Thyroid gland (tissue), 4 donors: ENCODE results near the gene PCDHB12. TPM values are rescaled to one million over a fixed set of nuclear protein-coding genes. Genes with fewer than 3 reads are reported as not detected.

Source experiments
- DNase-seq, 2 donors: peaks; one replicate each; pipeline ENCODE4 v3.0.0-alpha.2; 2019
- H3K27ac ChIP-seq, 3 donors: fragments of 200-600 bp; sonication (generic); 1 replicate in 2 of 3; 2 replicates in 1 of 3; pipeline ENCODE4 v1.5.1; 2016 to 2019; ENCODE audit warnings: mild to moderate bottlenecking in 1 of 3, moderate library complexity in 1 of 3
- H3K27me3 ChIP-seq: fragments of 200-600 bp; sonication (generic); one replicate; pipeline ENCODE4 v1.5.1; 2019
- H3K36me3 ChIP-seq, 2 donors: fragments of 200-600 bp; sonication (generic); one replicate each; pipeline ENCODE4 v1.5.1; 2016 to 2019
- H3K4me1 ChIP-seq, 2 donors: fragments of 200-600 bp; sonication (generic); one replicate each; pipeline ENCODE4 v1.5.1; 2017 to 2019
- H3K4me3 ChIP-seq, 3 donors: fragments of 200-600 bp; sonication (generic); replicated peaks in 1 of 3; 1 replicate in 2 of 3; 2 replicates in 1 of 3; pipeline ENCODE4 v1.5.1; 2016; ENCODE audit warnings: mild to moderate bottlenecking in 1 of 3
- H3K9me3 ChIP-seq: fragments of 200-600 bp; sonication (generic); one replicate; pipeline ENCODE4 v1.5.1; 2017
- POLR2A ChIP-seq, 2 donors: fragments of 450-650 bp; IDR thresholded peaks; one replicate each; pipeline ENCODE4 v1.6.1; 2017; ENCODE audit warnings: antibody characterized with exemption in 2 of 2, mild to moderate bottlenecking in 2 of 2, moderate library complexity in 1 of 2
- WGBS, 2 donors: methylation state at CpG; one replicate each; pipeline ENCODE4 v1.1.5; 2017; 5-methylcytosine and 5-hydroxymethylcytosine counted together
- intact Hi-C: fragments of 100-400 bp; cut with DNase I; formaldehyde crosslinking; loops from one replicate; pipeline ENCODE4 v1.15.1; 2023
- total RNA-seq, 4 donors: library from RNA; depleted of rRNA; stranded (reverse); fragments of >200 nt; gene quantifications; one replicate each; pipeline ENCODE4 v1.2.3, GENCODE V29; 2016
- TF ChIP-seq, protein P1 (sequence below), 6 experiments: fragments of 200-600 bp in 3 of 6; fragments of 450-650 bp in 3 of 6; sonication (generic) in 3 of 6; IDR thresholded peaks; one replicate each; pipeline ENCODE4 v1.5.1; 2016 to 2019; ENCODE audit warnings: antibody characterized with exemption in 6 of 6, mild to moderate bottlenecking in 2 of 6, inconsistent platforms in 1 of 6, moderate library complexity in 1 of 6

Gene PCDHB12
- total RNA-seq, 4 donors from 2014 or later = 1.1 to 3.6 (median 2.4) TPM

- H3K9me3 ChIP-seq = no peaks in the 10 kb centered on the region
- intact Hi-C loops = no loop called here
- no peak for TF ChIP-seq POLR2A (IDR thresholded peaks at IDR 0.05)
- TF ChIP-seq, protein P1, sequence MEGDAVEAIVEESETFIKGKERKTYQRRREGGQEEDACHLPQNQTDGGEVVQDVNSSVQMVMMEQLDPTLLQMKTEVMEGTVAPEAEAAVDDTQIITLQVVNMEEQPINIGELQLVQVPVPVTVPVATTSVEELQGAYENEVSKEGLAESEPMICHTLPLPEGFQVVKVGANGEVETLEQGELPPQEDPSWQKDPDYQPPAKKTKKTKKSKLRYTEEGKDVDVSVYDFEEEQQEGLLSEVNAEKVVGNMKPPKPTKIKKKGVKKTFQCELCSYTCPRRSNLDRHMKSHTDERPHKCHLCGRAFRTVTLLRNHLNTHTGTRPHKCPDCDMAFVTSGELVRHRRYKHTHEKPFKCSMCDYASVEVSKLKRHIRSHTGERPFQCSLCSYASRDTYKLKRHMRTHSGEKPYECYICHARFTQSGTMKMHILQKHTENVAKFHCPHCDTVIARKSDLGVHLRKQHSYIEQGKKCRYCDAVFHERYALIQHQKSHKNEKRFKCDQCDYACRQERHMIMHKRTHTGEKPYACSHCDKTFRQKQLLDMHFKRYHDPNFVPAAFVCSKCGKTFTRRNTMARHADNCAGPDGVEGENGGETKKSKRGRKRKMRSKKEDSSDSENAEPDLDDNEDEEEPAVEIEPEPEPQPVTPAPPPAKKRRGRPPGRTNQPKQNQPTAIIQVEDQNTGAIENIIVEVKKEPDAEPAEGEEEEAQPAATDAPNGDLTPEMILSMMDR (IDR thresholded peaks at IDR 0.05) = no peak
- no peak overlapping the region for H3K27ac ChIP-seq
- no peaks in the 10 kb centered on the region for H3K27me3 ChIP-seq
- H3K36me3 ChIP-seq = no peaks in the 10 kb centered on the region
- no peaks in the 10 kb centered on the region for H3K4me1 ChIP-seq
- no peak overlapping the region for H3K4me3 ChIP-seq
- no peak for DNase-seq
Measured at GRCh38 chr5:141250576-141250975, 42.1 kb downstream of the PCDHB12 start.

DNA sequence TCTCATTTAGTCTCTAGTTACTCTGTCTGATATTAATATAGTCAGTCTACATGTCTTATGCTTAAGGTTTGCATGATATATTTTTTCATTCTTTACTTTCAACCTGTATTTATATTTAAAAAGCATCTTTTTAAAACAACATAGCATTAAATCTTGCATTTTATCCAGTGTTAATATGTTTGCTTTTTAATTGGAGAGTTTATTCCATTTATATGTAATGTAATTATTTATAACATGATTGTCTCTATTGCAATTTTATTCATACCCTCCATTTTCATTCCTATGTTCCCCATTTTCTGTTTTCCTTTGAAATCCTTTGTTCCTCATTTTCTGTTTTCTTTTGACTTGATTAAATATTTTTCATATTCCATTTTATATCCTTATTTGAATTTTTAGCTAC lies 49.9 kb downstream of the PCDHB12 start:
- no peaks in the 10 kb centered on the region for H3K27me3 ChIP-seq
- peaks cover 18% of the 10 kb centered on the region for H3K9me3 ChIP-seq
- DNase-seq = no peak
- intact Hi-C loops = loop anchor here (5.0 kb wide), 1 partner anchor 59 kb away; no protein-coding TSS in a partner anchor
- H3K27ac ChIP-seq = no peak overlapping the region
- TF ChIP-seq, protein P1 (IDR thresholded peaks at IDR 0.05) = no peak
- TF ChIP-seq POLR2A (IDR thresholded peaks at IDR 0.05) = no peak
- no peak overlapping the region for H3K4me3 ChIP-seq
- no peaks in the 10 kb centered on the region for H3K4me1 ChIP-seq
- no peaks in the 10 kb centered on the region for H3K36me3 ChIP-seq

GRCh38 chr5:141258948-141259347 lies 50.4 kb downstream of the PCDHB12 start:
- intact Hi-C loops = loop anchor here (5.0 kb wide), 1 partner anchor 58 kb away; no protein-coding TSS in a partner anchor
- H3K4me1 ChIP-seq = no peaks in the 10 kb centered on the region
- no peak for DNase-seq
- no peak overlapping the region for H3K27ac ChIP-seq
- H3K4me3 ChIP-seq = no peak overlapping the region
- no peaks in the 10 kb centered on the region for H3K27me3 ChIP-seq
- no peaks in the 10 kb centered on the region for H3K36me3 ChIP-seq
- TF ChIP-seq, protein P1 (IDR thresholded peaks at IDR 0.05) = no peak
- no peak for TF ChIP-seq POLR2A (IDR thresholded peaks at IDR 0.05)
- peaks cover 18% of the 10 kb centered on the region for H3K9me3 ChIP-seq

DNA sequence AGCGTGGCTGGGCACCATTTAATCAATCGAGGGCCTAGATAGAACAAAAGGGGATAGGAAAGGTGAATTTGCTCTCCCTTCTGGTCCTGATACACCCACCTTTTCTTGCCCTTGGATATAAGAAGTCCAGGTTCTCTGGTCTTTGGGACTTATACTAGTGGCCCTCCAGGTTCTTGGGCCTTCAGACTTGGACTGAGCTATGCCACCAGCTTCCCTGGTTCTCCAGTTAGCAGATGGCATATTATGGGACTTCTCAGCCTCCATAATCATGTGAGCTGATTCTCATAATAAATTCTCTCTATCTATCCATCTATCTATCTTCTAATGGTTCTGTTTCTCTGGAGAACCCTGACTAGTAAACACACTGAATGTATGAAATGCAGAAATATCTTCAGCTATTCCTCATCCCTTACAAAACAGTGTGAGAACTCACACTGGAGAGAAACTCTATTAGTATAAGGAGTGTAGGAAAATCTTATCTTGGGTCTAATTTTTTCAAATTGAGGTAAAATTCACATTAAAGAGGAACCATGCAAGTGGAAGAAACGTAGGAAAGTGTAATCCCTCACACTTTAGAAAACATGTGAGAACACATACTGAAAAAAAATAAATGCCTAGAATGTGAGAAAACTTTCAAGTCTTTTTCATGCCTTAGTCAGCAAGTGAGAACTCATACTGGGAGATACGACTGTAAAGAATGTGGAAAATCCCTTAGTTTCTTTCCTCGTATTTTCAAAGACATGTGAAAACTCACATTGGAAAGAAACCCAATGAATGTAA lies 52.1 kb downstream of the PCDHB12 start:
- H3K27me3 ChIP-seq = no peaks in the 10 kb centered on the region
- H3K4me1 ChIP-seq = no peaks in the 10 kb centered on the region
- 65 to 68% methylated on average over 5 of the region's 5 CpGs for WGBS, 2 donors
- no peak overlapping the region for H3K27ac ChIP-seq
- peaks cover 18% of the 10 kb centered on the region for H3K9me3 ChIP-seq
- H3K4me3 ChIP-seq = no peak overlapping the region
- intact Hi-C loops = no loop called here
- DNase-seq = no peak
- H3K36me3 ChIP-seq = no peaks in the 10 kb centered on the region
- TF ChIP-seq, protein P1 (IDR thresholded peaks at IDR 0.05) = no peak
- no peak for TF ChIP-seq POLR2A (IDR thresholded peaks at IDR 0.05)

DNA sequence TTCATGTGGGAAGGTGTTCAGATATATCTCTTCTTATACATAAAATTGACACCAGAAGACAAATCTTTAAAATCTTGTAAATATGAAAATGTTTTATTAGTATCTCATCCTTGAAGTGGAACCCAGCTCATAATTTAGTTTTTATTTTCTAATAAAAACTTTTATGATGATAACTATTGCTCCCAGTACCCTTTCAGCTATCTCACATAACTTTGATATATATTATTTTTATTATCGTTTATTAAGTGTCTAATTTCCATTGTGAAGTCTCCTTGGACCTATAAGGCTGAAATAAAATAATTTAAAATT lies 52.7 kb downstream of the PCDHB12 start:
- TF ChIP-seq POLR2A (IDR thresholded peaks at IDR 0.05) = no peak
- TF ChIP-seq, protein P1 (IDR thresholded peaks at IDR 0.05) = no peak
- no peaks in the 10 kb centered on the region for H3K4me1 ChIP-seq
- peaks cover 18% of the 10 kb centered on the region for H3K9me3 ChIP-seq
- no peak overlapping the region for H3K27ac ChIP-seq
- intact Hi-C loops = no loop called here
- WGBS, 2 donors = 64 to 79% methylated on average over 1 of the region's 1 CpG
- no peak overlapping the region for H3K4me3 ChIP-seq
- no peaks in the 10 kb centered on the region for H3K36me3 ChIP-seq
- H3K27me3 ChIP-seq = no peaks in the 10 kb centered on the region
- DNase-seq = no peak

Other genes starting within 250 kb of the PCDHB12 start
- 1 to 10 TPM; 2.0 to 5.4 (median 3.4) TPM for gene PCDHAC2, start 242.2 kb upstream of the PCDHB12 start, total RNA-seq
- gene PCDHB1, start 157.3 kb upstream of the PCDHB12 start, total RNA-seq = under 1 TPM in 1 of 4 donors, not detected in 3; under 0.01 TPM
- 1 to 10 TPM; 1.2 to 4.2 (median 3.2) TPM for gene PCDHB2, start 114.1 kb upstream of the PCDHB12 start, total RNA-seq
- 1 to 10 TPM in 3 of 4 donors, under 1 TPM in 1; 0.81 to 3.0 (median 2.4) TPM for gene PCDHB3, start 108.2 kb upstream of the PCDHB12 start, total RNA-seq
- 1 to 10 TPM; 2.0 to 8.7 (median 3.5) TPM for gene PCDHB4, start 86.9 kb upstream of the PCDHB12 start, total RNA-seq
- 10 to 100 TPM in 2 of 4 donors, 1 to 10 TPM in 2; 7.1 to 21.4 (median 11.1) TPM for gene PCDHB5, start 73.5 kb upstream of the PCDHB12 start, total RNA-seq
- 1 to 10 TPM in 2 of 4 donors, under 1 TPM in 2; 0.13 to 2.4 (median 0.71) TPM for gene PCDHB6, start 58.7 kb upstream of the PCDHB12 start, total RNA-seq
- gene PCDHB7, start 36.1 kb upstream of the PCDHB12 start, total RNA-seq = 1 to 10 TPM in 3 of 4 donors, under 1 TPM in 1; 0.67 to 2.8 (median 2.1) TPM
- 1 to 10 TPM in 3 of 4 donors, under 1 TPM in 1; 0.67 to 2.6 (median 1.8) TPM for gene PCDHB8, start 30.9 kb upstream of the PCDHB12 start, total RNA-seq
- gene PCDHB16, start 26.3 kb upstream of the PCDHB12 start, total RNA-seq = 1 to 10 TPM; 3.5 to 4.8 (median 4.1) TPM
- 1 to 10 TPM; 2.0 to 3.9 (median 3.0) TPM for gene PCDHB9, start 21.6 kb upstream of the PCDHB12 start, total RNA-seq
- 1 to 10 TPM; 1.6 to 3.1 (median 2.4) TPM for gene PCDHB10, start 16.4 kb upstream of the PCDHB12 start, total RNA-seq
- gene PCDHB11, start 9.1 kb upstream of the PCDHB12 start, total RNA-seq = 1 to 10 TPM; 2.0 to 3.4 (median 2.5) TPM
- 1 to 10 TPM; 4.0 to 7.2 (median 5.2) TPM for gene PCDHB13, start 5.2 kb downstream of the PCDHB12 start, total RNA-seq
- 1 to 10 TPM; 3.5 to 6.5 (median 4.0) TPM for gene PCDHB14, start 14.6 kb downstream of the PCDHB12 start, total RNA-seq
- gene PCDHB15, start 36.7 kb downstream of the PCDHB12 start, total RNA-seq = 1 to 10 TPM; 3.8 to 6.8 (median 5.5) TPM
- 1 to 10 TPM in 2 of 4 donors, not detected in 2; 1.6 to 4.5 TPM for gene SLC25A2, start 95.3 kb downstream of the PCDHB12 start, total RNA-seq
- 10 to 100 TPM; 48.0 to 72.6 (median 60.9) TPM for gene TAF7, start 112.1 kb downstream of the PCDHB12 start, total RNA-seq
- gene PCDHGA1, start 121.8 kb downstream of the PCDHB12 start, total RNA-seq = 1 to 10 TPM in 2 of 4 donors, under 1 TPM in 2; 0.40 to 1.3 (median 0.87) TPM
- 1 to 10 TPM; 4.3 to 6.4 (median 5.6) TPM for gene PCDHGA2, start 130.0 kb downstream of the PCDHB12 start, total RNA-seq
- gene PCDHGA3, start 135.1 kb downstream of the PCDHB12 start, total RNA-seq = 1 to 10 TPM; 3.0 to 4.7 (median 4.1) TPM
- gene PCDHGB1, start 141.4 kb downstream of the PCDHB12 start, total RNA-seq = 1 to 10 TPM; 3.9 to 7.5 (median 6.0) TPM
- 1 to 10 TPM; 3.5 to 7.7 (median 4.4) TPM for gene PCDHGA4, start 146.3 kb downstream of the PCDHB12 start, total RNA-seq
- gene PCDHGB2, start 151.3 kb downstream of the PCDHB12 start, total RNA-seq = 1 to 10 TPM; 4.4 to 7.6 (median 6.6) TPM
- gene PCDHGA5, start 155.4 kb downstream of the PCDHB12 start, total RNA-seq = 1 to 10 TPM; 3.5 to 5.3 (median 4.2) TPM
- gene PCDHGB3, start 161.5 kb downstream of the PCDHB12 start, total RNA-seq = 1 to 10 TPM; 5.1 to 9.2 (median 5.8) TPM
- gene PCDHGA6, start 165.2 kb downstream of the PCDHB12 start, total RNA-seq = 1 to 10 TPM; 5.6 to 7.3 (median 5.8) TPM
- gene PCDHGA7, start 174.0 kb downstream of the PCDHB12 start, total RNA-seq = 1 to 10 TPM; 5.1 to 9.8 (median 7.8) TPM
- 10 to 100 TPM; 10.4 to 12.5 (median 10.4) TPM for gene PCDHGB4, start 179.0 kb downstream of the PCDHB12 start, total RNA-seq
- 1 to 10 TPM; 2.9 to 5.8 (median 4.7) TPM for gene PCDHGA8, start 183.9 kb downstream of the PCDHB12 start, total RNA-seq
- 10 to 100 TPM; 17.2 to 22.6 (median 20.2) TPM for gene PCDHGB5, start 189.2 kb downstream of the PCDHB12 start, total RNA-seq
- gene PCDHGA9, start 194.1 kb downstream of the PCDHB12 start, total RNA-seq = 10 to 100 TPM in 3 of 4 donors, 1 to 10 TPM in 1; 9.7 to 12.1 (median 11.0) TPM
- gene PCDHGB6, start 199.3 kb downstream of the PCDHB12 start, total RNA-seq = 10 to 100 TPM in 3 of 4 donors, 1 to 10 TPM in 1; 9.5 to 11.4 (median 10.9) TPM
- gene PCDHGA10, start 204.3 kb downstream of the PCDHB12 start, total RNA-seq = 10 to 100 TPM in 1 of 4 donors, 1 to 10 TPM in 3; 8.7 to 17.1 (median 9.3) TPM
- 10 to 100 TPM in 3 of 4 donors, 1 to 10 TPM in 1; 9.5 to 19.7 (median 11.3) TPM for gene PCDHGB7, start 209.0 kb downstream of the PCDHB12 start, total RNA-seq
- gene PCDHGA11, start 212.3 kb downstream of the PCDHB12 start, total RNA-seq = 1 to 10 TPM; 8.0 to 9.5 (median 8.2) TPM
- 10 to 100 TPM in 2 of 4 donors, 1 to 10 TPM in 2; 9.4 to 13.5 (median 10.7) TPM for gene PCDHGA12, start 221.8 kb downstream of the PCDHB12 start, total RNA-seq